GM23338 (cell line): ENCODE results near the gene STIP1. TPM values are rescaled to one million over a fixed set of nuclear protein-coding genes. Genes with fewer than 3 reads are reported as not detected.

Experiments
- ATAC-seq: fragments of 200-7000 bp; cut with Tn5 transposase; 3 replicates; pipeline ENCODE4 v1.9.1; 2020
- DNase-seq: peaks from one replicate; pipeline ENCODE4 v3.0.0-alpha.2; 2015; ENCODE audit warnings: low spot score
- H2AFZ ChIP-seq: fragments of 200-600 bp; sonication (generic); 2 replicates; pipeline ENCODE4 v1.8.0; 2016; ENCODE audit warnings: antibody characterized with exemption, mild to moderate bottlenecking, moderate library complexity
- H3F3A ChIP-seq: fragments of 200-600 bp; sonication (generic); replicated peaks from 2 replicates; pipeline ENCODE4 v1.8.0; 2017; ENCODE audit warnings: antibody characterized with exemption, mixed run types, low read depth
- H3K27ac ChIP-seq: fragments of 200-600 bp; sonication (generic); 2 replicates; pipeline ENCODE4 v1.6.1; 2016; ENCODE audit warnings: low read depth
- H3K27me3 ChIP-seq: fragments of 200-600 bp; sonication (generic); 2 replicates; pipeline ENCODE4 v1.8.0; 2016; ENCODE audit warnings: mild to moderate bottlenecking, mixed run types, moderate library complexity; ENCODE audit not compliant: insufficient read depth
- H3K36me3 ChIP-seq: fragments of 200-600 bp; sonication (generic); 2 replicates; pipeline ENCODE4 v1.8.0; 2016; ENCODE audit warnings: mild to moderate bottlenecking; ENCODE audit not compliant: insufficient read depth
- H3K4me1 ChIP-seq: fragments of 200-600 bp; sonication (generic); 2 replicates; pipeline ENCODE4 v1.8.0; 2016; ENCODE audit warnings: mild to moderate bottlenecking, moderate library complexity; ENCODE audit not compliant: insufficient read depth
- H3K4me2 ChIP-seq: fragments of 200-600 bp; sonication (generic); 2 replicates; pipeline ENCODE4 v1.7.1; 2017; ENCODE audit warnings: mixed run types
- H3K4me3 ChIP-seq: fragments of 200-600 bp; sonication (generic); 2 replicates; pipeline ENCODE4 v1.6.1; 2016; ENCODE audit warnings: mixed run types
- H3K79me2 ChIP-seq: fragments of 200-600 bp; sonication (generic); replicated peaks from 2 replicates; pipeline ENCODE4 v1.8.0; 2017; ENCODE audit warnings: mild to moderate bottlenecking; ENCODE audit not compliant: insufficient read depth
- H3K9me2 ChIP-seq: fragments of 200-600 bp; sonication (generic); 2 replicates; pipeline ENCODE4 v1.8.0; 2017; ENCODE audit not compliant: insufficient read depth
- H4K20me1 ChIP-seq: fragments of 200-600 bp; sonication (generic); replicated peaks from 2 replicates; pipeline ENCODE4 v1.8.0; 2017; ENCODE audit warnings: mild to moderate bottlenecking; ENCODE audit not compliant: insufficient read depth
- H3K27ac Mint-ChIP-seq: 2 replicates; pipeline ENCODE4 v1.8.0; 2020; ENCODE audit warnings: inconsistent platforms, mild to moderate bottlenecking, moderate library complexity, mixed read lengths
- H3K27me3 Mint-ChIP-seq: 3 replicates; pipeline ENCODE4 v1.8.0; 2022; ENCODE audit warnings: low read depth, mild to moderate bottlenecking, moderate library complexity, mixed read lengths, inconsistent platforms; ENCODE audit not compliant: insufficient read depth, poor library complexity
- H3K36me3 Mint-ChIP-seq: 3 replicates; pipeline ENCODE4 v1.8.0; 2021; ENCODE audit warnings: low read depth, mild to moderate bottlenecking, inconsistent platforms, moderate library complexity, mixed read lengths
- H3K4me1 Mint-ChIP-seq: 3 replicates; pipeline ENCODE4 v1.8.0; 2020; ENCODE audit warnings: mild to moderate bottlenecking, inconsistent platforms, mixed read lengths
- H3K4me3 Mint-ChIP-seq: 3 replicates; pipeline ENCODE4 v1.8.0; 2021; ENCODE audit warnings: moderate library complexity, mild to moderate bottlenecking, inconsistent platforms, mixed read lengths
- H3K9me3 Mint-ChIP-seq: 3 replicates; pipeline ENCODE4 v1.8.0; 2020; ENCODE audit warnings: moderate library complexity, mild to moderate bottlenecking, inconsistent platforms, mixed read lengths
- NANOG ChIP-seq: IDR thresholded peaks from 2 replicates; pipeline ENCODE4 v1.6.1; 2016; ENCODE audit warnings: antibody characterized with exemption, borderline replicate concordance
- STAT1 ChIP-seq: IDR thresholded peaks from one replicate; pipeline ENCODE4 v1.6.1; 2016; ENCODE audit warnings: antibody characterized with exemption; ENCODE audit not compliant: unreplicated experiment
- polyA plus RNA-seq: library from polyadenylated mRNA; unstranded; fragments of >200 nt; fragmentation: Nextera tagmentation; extraction: Ambion mirVana; gene quantifications from 2 replicates; pipeline ENCODE4 v1.2.1, GENCODE V29; 2016
- total RNA-seq: library from RNA; depleted of rRNA; stranded (reverse); fragments of >200 nt; shearing (Covaris generic); gene quantifications from 2 replicates; pipeline ENCODE4 v1.2.3, GENCODE V29; 2014
- TF ChIP-seq, protein P1 (sequence below): IDR thresholded peaks from one replicate; pipeline ENCODE4 v1.6.1; 2018; ENCODE audit warnings: antibody characterized with exemption; ENCODE audit not compliant: unreplicated experiment
- TF ChIP-seq, protein P2 (sequence below), 2 experiments: fragments of 200-600 bp in 1 of 2; sonication (generic) in 1 of 2; conservative IDR thresholded peaks; 2 replicates each; pipeline versions ENCODE4 v1.5.1 to v1.6.1; 2016 to 2017; ENCODE audit warnings: antibody characterized with exemption in 2 of 2, low read depth in 2 of 2, mild to moderate bottlenecking in 2 of 2, moderate library complexity in 1 of 2
- TF ChIP-seq, protein P3 (sequence below): fragments of 250-450 bp; sonication (Bioruptor Pico); IDR thresholded peaks from 2 replicates; pipeline ENCODE4 v1.5.0; 2020; ENCODE audit warnings: mild to moderate bottlenecking, moderate library complexity

STIP1 gene
- total and polyA plus RNA-seq, 2 experiments from 2014 or later = 213 to 351 TPM

DNA sequence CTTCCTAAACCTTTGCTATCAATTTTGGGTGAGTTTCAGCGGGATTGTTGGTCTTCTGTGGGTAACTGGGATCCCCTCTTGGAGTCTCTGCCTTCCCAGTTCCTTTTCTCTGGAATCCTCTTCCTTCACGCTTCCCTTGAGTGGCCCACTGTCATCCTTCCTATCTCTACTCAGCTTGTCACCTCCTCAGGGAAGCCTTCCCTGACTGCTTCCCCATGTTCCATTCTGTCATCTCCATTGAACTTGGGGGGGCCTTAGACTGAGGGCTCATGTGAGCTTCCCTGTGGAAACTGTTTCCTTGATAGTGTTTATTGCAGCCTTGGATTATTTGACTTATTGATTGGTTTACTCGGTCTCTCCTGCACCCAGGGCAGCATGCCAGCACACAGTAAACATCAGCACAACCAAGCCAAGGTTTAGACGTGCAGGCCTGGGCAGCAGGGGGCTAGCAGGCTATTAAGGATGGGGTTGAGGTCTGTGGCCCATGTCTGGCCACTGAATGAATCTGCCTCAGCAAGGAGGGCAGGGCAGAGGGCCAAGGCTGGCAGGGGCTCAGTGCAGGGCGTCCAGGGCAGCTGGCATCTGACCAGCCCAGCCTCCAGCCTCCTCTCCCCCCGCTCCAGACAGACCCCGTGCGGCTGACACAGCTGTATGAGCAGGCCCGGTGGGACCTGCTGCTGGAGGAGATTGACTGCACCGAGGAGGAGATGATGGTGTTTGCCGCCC is 32.8 kb downstream of the STIP1 start (continued):
- TF ChIP-seq, protein P1, sequence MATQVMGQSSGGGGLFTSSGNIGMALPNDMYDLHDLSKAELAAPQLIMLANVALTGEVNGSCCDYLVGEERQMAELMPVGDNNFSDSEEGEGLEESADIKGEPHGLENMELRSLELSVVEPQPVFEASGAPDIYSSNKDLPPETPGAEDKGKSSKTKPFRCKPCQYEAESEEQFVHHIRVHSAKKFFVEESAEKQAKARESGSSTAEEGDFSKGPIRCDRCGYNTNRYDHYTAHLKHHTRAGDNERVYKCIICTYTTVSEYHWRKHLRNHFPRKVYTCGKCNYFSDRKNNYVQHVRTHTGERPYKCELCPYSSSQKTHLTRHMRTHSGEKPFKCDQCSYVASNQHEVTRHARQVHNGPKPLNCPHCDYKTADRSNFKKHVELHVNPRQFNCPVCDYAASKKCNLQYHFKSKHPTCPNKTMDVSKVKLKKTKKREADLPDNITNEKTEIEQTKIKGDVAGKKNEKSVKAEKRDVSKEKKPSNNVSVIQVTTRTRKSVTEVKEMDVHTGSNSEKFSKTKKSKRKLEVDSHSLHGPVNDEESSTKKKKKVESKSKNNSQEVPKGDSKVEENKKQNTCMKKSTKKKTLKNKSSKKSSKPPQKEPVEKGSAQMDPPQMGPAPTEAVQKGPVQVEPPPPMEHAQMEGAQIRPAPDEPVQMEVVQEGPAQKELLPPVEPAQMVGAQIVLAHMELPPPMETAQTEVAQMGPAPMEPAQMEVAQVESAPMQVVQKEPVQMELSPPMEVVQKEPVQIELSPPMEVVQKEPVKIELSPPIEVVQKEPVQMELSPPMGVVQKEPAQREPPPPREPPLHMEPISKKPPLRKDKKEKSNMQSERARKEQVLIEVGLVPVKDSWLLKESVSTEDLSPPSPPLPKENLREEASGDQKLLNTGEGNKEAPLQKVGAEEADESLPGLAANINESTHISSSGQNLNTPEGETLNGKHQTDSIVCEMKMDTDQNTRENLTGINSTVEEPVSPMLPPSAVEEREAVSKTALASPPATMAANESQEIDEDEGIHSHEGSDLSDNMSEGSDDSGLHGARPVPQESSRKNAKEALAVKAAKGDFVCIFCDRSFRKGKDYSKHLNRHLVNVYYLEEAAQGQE = no peak
- TF ChIP-seq, protein P2, sequence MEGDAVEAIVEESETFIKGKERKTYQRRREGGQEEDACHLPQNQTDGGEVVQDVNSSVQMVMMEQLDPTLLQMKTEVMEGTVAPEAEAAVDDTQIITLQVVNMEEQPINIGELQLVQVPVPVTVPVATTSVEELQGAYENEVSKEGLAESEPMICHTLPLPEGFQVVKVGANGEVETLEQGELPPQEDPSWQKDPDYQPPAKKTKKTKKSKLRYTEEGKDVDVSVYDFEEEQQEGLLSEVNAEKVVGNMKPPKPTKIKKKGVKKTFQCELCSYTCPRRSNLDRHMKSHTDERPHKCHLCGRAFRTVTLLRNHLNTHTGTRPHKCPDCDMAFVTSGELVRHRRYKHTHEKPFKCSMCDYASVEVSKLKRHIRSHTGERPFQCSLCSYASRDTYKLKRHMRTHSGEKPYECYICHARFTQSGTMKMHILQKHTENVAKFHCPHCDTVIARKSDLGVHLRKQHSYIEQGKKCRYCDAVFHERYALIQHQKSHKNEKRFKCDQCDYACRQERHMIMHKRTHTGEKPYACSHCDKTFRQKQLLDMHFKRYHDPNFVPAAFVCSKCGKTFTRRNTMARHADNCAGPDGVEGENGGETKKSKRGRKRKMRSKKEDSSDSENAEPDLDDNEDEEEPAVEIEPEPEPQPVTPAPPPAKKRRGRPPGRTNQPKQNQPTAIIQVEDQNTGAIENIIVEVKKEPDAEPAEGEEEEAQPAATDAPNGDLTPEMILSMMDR (conservative IDR thresholded peaks at IDR 0.05; ENCODE audit: low read depth in 2 of 2) = no peak

DNA sequence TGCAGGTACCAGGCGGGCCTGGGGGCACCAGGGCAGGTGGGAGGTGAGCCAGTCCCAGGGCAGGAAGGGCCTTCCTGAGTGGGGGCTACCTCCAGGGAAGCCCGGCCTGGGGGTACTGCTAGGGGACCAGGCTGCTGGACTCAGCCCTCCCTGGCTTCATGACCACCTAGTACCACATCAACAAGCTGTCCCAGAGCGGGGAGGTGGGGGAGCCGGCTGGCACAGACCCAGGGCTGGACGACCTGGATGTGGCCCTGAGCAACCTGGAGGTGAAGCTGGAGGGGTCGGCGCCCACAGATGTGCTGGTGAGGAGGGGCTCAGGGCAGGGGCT is 33.3 kb downstream of the STIP1 start:
- no peaks in the 10 kb centered on the region for H3K4me1 ChIP-seq
- Mint-ChIP-seq H3K4me1 (peaks cover 4% of the 10 kb centered on the region; the same call in 1 of the 3 replicates), H3K9me3 (no peaks in the 10 kb centered on the region), H3K27ac (no peak overlapping the region), H3K27me3 (peaks cover 5% of the 10 kb centered on the region), H3K4me3 (no peak overlapping the region), H3K36me3 (peaks cover 11% of the 10 kb centered on the region; the same call in 2 of the 3 replicates)
- peaks cover 4% of the 10 kb centered on the region; the same call in 1 of the 2 replicates for H3K36me3 ChIP-seq
- 0 out of 2 replicates have a peak, but pooled peaks cover 3% of the 10 kb centered on the region for H3F3A ChIP-seq
- no peak for DNase-seq
- H2AFZ ChIP-seq = no peak overlapping the region
- no peak for ATAC-seq
- H3K27ac ChIP-seq = no peak overlapping the region
- H3K9me2 ChIP-seq = no peaks in the 10 kb centered on the region
- no peaks in the 10 kb centered on the region for H3K79me2 ChIP-seq
- TF ChIP-seq NANOG (no peak), STAT1 (no peak)
- TF ChIP-seq, protein P3, sequence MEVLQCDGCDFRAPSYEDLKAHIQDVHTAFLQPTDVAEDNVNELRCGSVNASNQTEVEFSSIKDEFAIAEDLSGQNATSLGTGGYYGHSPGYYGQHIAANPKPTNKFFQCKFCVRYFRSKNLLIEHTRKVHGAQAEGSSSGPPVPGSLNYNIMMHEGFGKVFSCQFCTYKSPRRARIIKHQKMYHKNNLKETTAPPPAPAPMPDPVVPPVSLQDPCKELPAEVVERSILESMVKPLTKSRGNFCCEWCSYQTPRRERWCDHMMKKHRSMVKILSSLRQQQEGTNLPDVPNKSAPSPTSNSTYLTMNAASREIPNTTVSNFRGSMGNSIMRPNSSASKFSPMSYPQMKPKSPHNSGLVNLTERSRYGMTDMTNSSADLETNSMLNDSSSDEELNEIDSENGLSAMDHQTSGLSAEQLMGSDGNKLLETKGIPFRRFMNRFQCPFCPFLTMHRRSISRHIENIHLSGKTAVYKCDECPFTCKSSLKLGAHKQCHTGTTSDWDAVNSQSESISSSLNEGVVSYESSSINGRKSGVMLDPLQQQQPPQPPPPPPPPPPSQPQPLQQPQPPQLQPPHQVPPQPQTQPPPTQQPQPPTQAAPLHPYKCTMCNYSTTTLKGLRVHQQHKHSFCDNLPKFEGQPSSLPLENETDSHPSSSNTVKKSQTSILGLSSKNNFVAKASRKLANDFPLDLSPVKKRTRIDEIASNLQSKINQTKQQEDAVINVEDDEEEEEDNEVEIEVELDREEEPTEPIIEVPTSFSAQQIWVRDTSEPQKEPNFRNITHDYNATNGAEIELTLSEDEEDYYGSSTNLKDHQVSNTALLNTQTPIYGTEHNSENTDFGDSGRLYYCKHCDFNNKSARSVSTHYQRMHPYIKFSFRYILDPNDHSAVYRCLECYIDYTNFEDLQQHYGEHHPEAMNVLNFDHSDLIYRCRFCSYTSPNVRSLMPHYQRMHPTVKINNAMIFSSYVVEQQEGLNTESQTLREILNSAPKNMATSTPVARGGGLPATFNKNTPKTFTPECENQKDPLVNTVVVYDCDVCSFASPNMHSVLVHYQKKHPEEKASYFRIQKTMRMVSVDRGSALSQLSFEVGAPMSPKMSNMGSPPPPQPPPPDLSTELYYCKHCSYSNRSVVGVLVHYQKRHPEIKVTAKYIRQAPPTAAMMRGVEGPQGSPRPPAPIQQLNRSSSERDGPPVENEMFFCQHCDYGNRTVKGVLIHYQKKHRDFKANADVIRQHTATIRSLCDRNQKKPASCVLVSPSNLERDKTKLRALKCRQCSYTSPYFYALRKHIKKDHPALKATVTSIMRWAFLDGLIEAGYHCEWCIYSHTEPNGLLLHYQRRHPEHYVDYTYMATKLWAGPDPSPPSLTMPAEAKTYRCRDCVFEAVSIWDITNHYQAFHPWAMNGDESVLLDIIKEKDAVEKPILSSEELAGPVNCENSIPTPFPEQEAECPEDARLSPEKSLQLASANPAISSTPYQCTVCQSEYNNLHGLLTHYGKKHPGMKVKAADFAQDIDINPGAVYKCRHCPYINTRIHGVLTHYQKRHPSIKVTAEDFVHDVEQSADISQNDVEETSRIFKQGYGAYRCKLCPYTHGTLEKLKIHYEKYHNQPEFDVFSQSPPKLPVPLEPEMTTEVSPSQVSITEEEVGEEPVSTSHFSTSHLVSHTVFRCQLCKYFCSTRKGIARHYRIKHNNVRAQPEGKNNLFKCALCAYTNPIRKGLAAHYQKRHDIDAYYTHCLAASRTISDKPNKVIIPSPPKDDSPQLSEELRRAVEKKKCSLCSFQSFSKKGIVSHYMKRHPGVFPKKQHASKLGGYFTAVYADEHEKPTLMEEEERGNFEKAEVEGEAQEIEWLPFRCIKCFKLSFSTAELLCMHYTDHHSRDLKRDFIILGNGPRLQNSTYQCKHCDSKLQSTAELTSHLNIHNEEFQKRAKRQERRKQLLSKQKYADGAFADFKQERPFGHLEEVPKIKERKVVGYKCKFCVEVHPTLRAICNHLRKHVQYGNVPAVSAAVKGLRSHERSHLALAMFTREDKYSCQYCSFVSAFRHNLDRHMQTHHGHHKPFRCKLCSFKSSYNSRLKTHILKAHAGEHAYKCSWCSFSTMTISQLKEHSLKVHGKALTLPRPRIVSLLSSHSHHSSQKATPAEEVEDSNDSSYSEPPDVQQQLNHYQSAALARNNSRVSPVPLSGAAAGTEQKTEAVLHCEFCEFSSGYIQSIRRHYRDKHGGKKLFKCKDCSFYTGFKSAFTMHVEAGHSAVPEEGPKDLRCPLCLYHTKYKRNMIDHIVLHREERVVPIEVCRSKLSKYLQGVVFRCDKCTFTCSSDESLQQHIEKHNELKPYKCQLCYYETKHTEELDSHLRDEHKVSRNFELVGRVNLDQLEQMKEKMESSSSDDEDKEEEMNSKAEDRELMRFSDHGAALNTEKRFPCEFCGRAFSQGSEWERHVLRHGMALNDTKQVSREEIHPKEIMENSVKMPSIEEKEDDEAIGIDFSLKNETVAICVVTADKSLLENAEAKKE (CRISPR knock-in tag) = no peak
- H3K27me3 ChIP-seq = no peaks in the 10 kb centered on the region
- no peak overlapping the region for H3K4me3 ChIP-seq
- H4K20me1 ChIP-seq = no peaks in the 10 kb centered on the region
- no peak overlapping the region for H3K4me2 ChIP-seq
